ENCODE results near the gene CCL4.
A peak's percentile ranks its signal among the peaks of the same experiment; 100 is the strongest.

CCL4 gene

GRCh38 chr17:36144014-36144413, 40.4 kb downstream of the CCL4 start:
- DNase-seq (ENCODE audit: low spot score), result no peak

- DNase-seq (ENCODE audit: low spot score), result no peak
These were observed 41.5 kb downstream of the CCL4 start for GRCh38 chr17:36144981-36145729.

GRCh38 chr17:36147601-36148000, 44.0 kb downstream of the CCL4 start:
- no peak for DNase-seq (ENCODE audit: low spot score)

GRCh38 chr17:36148559-36149295, 45.1 kb downstream of the CCL4 start:
- peak; percentile 60 for DNase-seq (ENCODE audit: low spot score)

GRCh38 chr17:36149296-36149820, 45.7 kb downstream of the CCL4 start:
- peak; percentile 7 for DNase-seq (ENCODE audit: low spot score)

GRCh38 chr17:36151891-36152638, 48.4 kb downstream of the CCL4 start:
- no peak for DNase-seq (ENCODE audit: low spot score)

GRCh38 chr17:36152639-36153120, 49.1 kb downstream of the CCL4 start:
- no peak for DNase-seq (ENCODE audit: low spot score)

GRCh38 chr17:36153895-36154610, 50.4 kb downstream of the CCL4 start:
- no peak for DNase-seq (ENCODE audit: low spot score)

Data from hematopoietic multipotent progenitor cell treated with erythropoietin and hydrocortisone succinate and interleukin-3 and kit ligand, for 15 days (in vitro differentiated cells).